ENCODE data around the gene KCNH8. TPM values are rescaled to one million over a fixed set of nuclear protein-coding genes. Genes with fewer than 3 reads are reported as not detected.

The KCNH8 gene
- total RNA-seq, 1 experiment from 2014 or later: 0.12 TPM

GRCh38 chr3:19384868-19385267 is 236.6 kb downstream of the KCNH8 start:
- intact Hi-C loops (cut with micrococcal nuclease): no loop called here
- no peaks in the 10 kb centered on the region for H3K9me2 ChIP-seq (ENCODE audit: insufficient read depth)
- H3K4me1 ChIP-seq (ENCODE audit: control insufficient read depth in 1 of 2, insufficient read depth in 2 of 2, low read length in 2 of 2): no peaks in the 10 kb centered on the region
- RAD21 ChIA-PET (ENCODE audit: low non-redundant PET in 1 of 2, low total read pairs in 2 of 2, uncharacterized antibody in 2 of 2, unreplicated experiment in 2 of 2): no interaction called here
- CTCF ChIA-PET: no interaction called here
- no peak overlapping the region for H2AFZ ChIP-seq (ENCODE audit: low read depth, low read length, poor library complexity, severe bottlenecking)
- no peaks in the 10 kb centered on the region for H3K79me2 ChIP-seq (ENCODE audit: insufficient read depth, low read length)
- H3K9ac ChIP-seq (ENCODE audit: low read length): no peak overlapping the region
- no peak overlapping the region for H3K4me3 ChIP-seq (replicated peaks in 1 of 2; ENCODE audit: low read depth in 1 of 2, low read length in 2 of 2)
- ATAC-seq (no peak), DNase-seq (ENCODE audit: low read depth, low spot score) (no peak)
- H4K20me1 ChIP-seq (ENCODE audit: insufficient read depth): no peaks in the 10 kb centered on the region
- H3K4me2 ChIP-seq (ENCODE audit: low read length): no peak overlapping the region
- no peak overlapping the region for H3K27ac ChIP-seq (ENCODE audit: low read depth, low read length)
- POLR2A ChIA-PET: no interaction called here
- no peaks in the 10 kb centered on the region for H3K27me3 ChIP-seq (ENCODE audit: insufficient read depth, low read length)
- BruUV-seq (replicated peaks): no TSS peak
- TF ChIP-seq FOSL1 (IDR thresholded peaks at IDR 0.05; ENCODE audit: low read depth) (no peak), ELF1 (IDR thresholded peaks at IDR 0.05; ENCODE audit: borderline replicate concordance, low read depth) (no peak), RAD21 (IDR thresholded peaks at IDR 0.05; ENCODE audit: low read depth) (no peak), EZH2 (IDR thresholded peaks at IDR 0.05) (no peak), CTCF (IDR thresholded peaks at IDR 0.05 in 2 of 3, conservative IDR thresholded peaks at IDR 0.05 in 1 of 3; ENCODE audit: borderline replicate concordance in 1 of 3, insufficient read depth in 1 of 3, low read depth in 2 of 3, low read length in 2 of 3) (no peak), EZH2phosphoT487 (IDR thresholded peaks at IDR 0.05; ENCODE audit: borderline replicate concordance) (no peak), YY1 (IDR thresholded peaks at IDR 0.05; ENCODE audit: extremely low read depth, insufficient replicate concordance, low read depth, low read length) (no peak), ATF3 (IDR thresholded peaks at IDR 0.05) (no peak), TCF7L2 (IDR thresholded peaks at IDR 0.05; ENCODE audit: borderline replicate concordance, extremely low read depth, insufficient read depth, insufficient read length) (no peak), POLR2AphosphoS5 (IDR thresholded peaks at IDR 0.05; ENCODE audit: low read depth, low read length) (no peak), JUND (IDR thresholded peaks at IDR 0.05) (no peak), POLR2A (IDR thresholded peaks at IDR 0.05; ENCODE audit: borderline replicate concordance, extremely low read depth, insufficient read depth, insufficient read length) (no peak), ZNF274 (IDR thresholded peaks at IDR 0.05; ENCODE audit: low read depth, low read length) (no peak), CBX3 (IDR thresholded peaks at IDR 0.05; ENCODE audit: low read depth) (no peak), EGR1 (IDR thresholded peaks at IDR 0.05; ENCODE audit: low read depth) (no peak)
- H3K9me3 ChIP-seq (ENCODE audit: control insufficient read depth in 1 of 2, insufficient read depth in 1 of 2, low read depth in 1 of 2, low read length in 2 of 2): peaks cover 0 to 5% of the 10 kb centered on the region in 2 experiments; a peak in 1 of 4 replicates
- H3K36me3 ChIP-seq (ENCODE audit: control insufficient read depth in 1 of 2, insufficient read depth in 2 of 2, low read length in 2 of 2): no peaks in the 10 kb centered on the region

Measured in HCT116 (cell line).